NCI-H446 treated with DMSO at 0.1 percent for 48 hours (cell line): ENCODE measurements around the gene WDR77.

Experiments
- DNase-seq: peaks from one replicate; lab custom pipeline; 2025; lab: John Stamatoyannopoulos, UW

The WDR77 gene

DNA sequence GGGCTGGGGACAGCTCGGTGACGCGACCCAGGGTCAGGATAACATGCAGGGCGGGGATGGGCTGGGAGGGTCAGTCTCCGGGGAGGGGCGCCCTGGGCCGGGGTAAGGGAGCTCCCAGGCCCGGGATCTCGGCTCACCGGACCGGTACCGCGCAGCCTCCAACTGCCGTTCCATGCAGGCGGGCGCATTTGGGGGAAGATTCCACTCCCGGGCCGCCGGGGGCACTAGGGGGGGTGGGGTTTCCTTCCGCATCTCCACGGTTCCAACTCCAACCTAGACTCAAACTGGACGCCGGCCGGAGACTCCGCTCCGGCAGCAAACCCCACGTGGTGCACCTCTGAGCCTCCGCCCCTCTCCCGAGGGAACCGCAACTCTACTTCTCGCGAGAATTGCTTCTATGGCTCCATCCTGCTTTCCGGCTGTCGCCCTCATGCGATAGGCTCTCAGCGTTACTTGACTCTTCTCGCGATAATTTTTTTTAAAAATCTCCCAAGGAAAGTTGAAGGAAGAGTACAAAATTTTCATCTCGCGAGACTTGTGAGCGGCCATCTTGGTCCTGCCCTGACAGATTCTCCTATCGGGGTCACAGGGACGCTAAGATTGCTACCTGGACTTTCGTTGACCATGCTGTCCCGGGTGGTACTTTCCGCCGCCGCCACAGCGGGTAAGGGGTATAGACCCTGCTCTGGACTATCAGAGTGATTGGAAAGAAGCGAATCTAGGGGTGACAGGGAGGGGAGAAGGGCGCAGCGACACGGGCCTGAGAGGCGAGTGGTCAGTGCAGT, at the start of gene WDR77, which contains the start of gene ATP5PB:
Gene WDR77, minus strand, starts transcription at position 339 of the 785 bp plus-strand sequence. Its CDS starts 87 bp downstream, at position 252.
Gene ATP5PB, plus strand, starts transcription at position 547 of the 785 bp plus-strand sequence. Its CDS starts 78 bp downstream, at position 625.
- peak; percentile 99 for DNase-seq

- no peak for DNase-seq
These were observed 48.5 kb upstream of the WDR77 start for GRCh38 chr1:111497592-111497991.

DNA sequence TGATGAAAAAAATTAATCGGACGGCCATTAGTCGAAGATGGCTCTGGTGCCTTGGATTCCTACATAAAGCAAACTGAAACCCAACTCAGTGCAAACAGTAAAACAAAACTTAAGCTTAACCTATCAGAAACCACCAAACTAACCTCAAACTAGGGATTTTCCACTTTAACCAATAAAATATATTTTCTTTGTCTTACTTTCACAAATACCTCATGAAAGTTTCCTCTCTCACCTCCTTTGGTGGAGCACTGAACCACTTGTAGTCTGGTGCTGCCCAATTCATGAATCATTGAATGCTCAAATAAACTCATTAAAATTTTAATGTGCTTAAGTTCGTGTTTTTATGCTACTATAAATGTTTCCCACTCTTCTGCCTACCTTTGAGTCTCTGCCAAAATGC, 47.3 kb upstream of the WDR77 start:
- DNase-seq, result no peak

GRCh38 chr1:111491070-111491469, 42.0 kb upstream of the WDR77 start:
- DNase-seq, result no peak

DNA sequence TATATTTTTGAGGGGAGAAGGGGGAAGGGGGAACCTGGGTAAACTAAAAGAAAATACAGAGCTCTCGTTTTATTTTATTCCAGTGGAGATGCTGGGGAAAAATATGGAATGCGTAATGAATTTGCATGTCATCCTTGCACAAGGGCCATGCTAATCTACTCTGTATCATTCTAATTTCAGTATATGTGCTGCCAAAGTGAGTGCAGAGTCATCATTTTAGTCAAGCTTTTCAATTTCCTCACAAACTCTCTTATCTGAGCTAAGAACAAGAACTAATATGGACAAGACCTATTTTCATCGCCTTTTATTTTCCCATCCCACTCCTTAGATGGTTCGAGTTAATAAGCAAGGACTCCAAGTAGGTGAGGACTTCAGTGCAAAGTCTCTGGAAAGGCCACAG, 41.2 kb upstream of the WDR77 start:
- DNase-seq, result no peak

DNA sequence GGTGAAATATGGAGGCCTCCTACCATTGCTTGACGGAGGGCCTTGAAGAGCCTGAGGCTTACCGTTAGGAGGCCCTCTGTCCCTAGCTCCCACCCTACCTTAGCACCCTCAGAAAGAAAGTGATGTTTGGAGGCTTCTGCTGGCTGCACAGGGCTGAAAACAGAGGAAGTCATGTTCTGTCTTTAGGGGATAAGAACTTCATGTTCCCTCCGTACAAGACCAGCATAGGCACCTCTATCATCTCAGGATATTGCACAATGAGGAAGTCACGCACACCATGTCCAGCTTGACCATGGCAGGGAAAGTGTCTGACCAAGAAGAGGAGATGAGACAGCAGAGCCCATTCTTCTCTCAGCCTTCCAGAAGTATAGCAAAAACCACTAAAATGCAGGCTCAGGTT, 40.5 kb upstream of the WDR77 start:
- no peak for DNase-seq

GRCh38 chr1:111488669-111489068, 39.6 kb upstream of the WDR77 start:
- no peak for DNase-seq

GRCh38 chr1:111487133-111487532, 38.1 kb upstream of the WDR77 start:
- no peak for DNase-seq

- DNase-seq, result no peak
These were observed 37.4 kb upstream of the WDR77 start for GRCh38 chr1:111486431-111486830.

GRCh38 chr1:111484391-111485026, 35.5 kb upstream of the WDR77 start:
- DNase-seq, result no peak

- DNase-seq, result no peak
These were observed 34.8 kb upstream of the WDR77 start for GRCh38 chr1:111483876-111484275.

- DNase-seq, result no peak
These were observed 34.1 kb upstream of the WDR77 start for GRCh38 chr1:111483166-111483565.

DNA sequence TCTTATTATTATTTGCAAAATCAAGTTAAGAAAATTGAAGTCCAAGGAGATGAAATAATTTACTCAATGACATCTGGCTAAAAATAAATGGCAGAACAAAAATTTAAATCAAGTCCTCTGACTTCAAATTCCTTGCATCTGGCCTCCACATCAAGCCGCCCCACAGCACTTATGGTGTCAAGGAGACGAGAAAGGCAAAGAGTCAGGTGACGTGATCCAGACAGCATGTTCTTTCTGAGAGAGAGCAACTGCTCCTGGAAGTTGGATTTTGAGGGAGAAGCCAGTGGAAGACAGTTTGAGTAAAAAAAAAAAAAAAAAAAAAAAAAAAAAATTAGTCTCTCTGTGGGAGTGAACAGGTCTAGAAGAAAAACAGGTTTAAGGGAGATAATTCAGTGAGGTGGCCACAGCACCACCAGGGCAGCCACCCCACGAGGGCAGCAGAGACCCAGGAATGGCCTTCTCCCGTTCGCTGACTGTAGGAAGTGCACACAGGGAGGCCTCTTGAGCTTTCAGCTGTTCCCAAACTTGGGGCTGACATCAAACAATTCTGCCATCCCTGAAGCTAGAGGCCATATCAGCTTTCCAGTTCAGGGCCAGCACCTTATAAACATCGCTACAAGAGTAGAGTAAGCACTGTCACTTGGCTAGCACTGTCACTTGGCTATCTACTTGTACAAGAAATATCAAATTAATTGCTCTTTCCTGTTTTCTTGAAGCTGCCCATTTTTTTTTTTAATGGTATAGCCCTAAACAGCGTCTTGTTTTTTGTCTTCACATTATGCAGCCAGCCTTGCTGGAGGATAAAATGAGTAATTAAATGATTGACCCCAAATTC, 32.5 kb upstream of the WDR77 start:
- DNase-seq, result no peak

DNA sequence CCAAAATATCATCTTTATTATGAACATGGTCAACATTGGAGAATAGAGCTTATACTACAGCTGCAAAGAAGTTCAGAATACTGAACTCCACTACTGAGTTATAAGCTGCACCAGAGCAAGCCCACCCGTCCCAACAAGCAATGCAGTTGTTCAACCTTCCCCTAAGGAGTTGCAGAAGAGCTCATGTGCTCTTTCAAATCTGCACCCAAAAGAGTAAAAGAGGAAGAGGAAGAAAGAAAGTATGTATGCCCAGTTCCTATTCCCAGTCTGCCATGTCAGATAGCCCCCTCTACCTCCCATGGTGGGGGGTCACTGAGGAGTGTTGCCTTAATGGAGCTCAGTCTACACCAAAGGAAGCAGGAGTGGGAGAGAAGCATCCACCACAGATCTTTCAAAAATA, 31.6 kb upstream of the WDR77 start:
- DNase-seq, result no peak

DNA sequence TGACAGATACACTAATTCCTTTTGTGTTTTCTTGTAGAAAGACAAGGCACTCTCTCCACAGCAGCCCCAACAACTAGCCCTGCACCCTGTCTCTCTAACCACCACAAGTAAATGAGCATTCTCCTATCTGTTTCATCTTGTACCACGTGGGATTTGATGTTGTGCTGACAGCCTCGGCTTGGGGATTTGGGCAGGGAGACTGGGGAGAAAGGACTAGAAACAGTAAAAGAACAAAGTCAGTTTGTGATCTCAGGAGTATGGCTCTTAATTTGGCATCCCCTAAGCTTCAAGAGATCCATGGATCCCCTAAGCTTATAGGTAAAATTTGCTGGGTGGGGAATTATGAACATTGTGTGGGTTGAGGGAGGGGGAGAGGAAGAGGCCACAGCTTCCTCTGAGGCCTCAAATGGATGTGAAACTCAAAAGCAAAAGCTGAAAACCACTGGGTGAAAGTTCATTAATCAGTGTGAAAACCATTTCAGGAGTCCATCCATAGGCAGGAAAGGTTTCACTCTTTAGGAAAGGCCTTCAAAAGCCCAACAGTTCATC, 27.8 kb upstream of the WDR77 start:
- DNase-seq, result no peak

DNA sequence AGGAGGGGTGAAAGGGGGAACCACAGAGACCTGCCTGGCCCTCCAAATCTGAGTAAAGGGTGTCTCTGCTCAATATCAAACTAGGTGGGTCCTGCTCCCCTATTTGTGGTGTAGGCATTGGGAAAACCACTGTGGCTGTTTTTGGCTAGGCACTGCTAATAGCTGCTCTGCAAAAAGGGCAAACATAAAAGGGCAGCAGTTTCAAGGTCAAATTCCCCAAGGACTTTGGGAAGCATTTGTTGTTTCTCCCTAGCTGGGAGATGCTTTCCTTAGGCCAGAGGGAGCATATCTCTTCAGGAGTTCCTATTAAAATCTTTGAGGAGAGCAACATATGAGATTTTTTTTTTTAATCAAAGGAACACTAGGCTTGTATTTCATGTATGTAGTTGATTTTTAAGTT, 27.2 kb upstream of the WDR77 start:
- no peak for DNase-seq

- no peak for DNase-seq
These were observed 26.6 kb upstream of the WDR77 start for GRCh38 chr1:111475701-111476100.

DNA sequence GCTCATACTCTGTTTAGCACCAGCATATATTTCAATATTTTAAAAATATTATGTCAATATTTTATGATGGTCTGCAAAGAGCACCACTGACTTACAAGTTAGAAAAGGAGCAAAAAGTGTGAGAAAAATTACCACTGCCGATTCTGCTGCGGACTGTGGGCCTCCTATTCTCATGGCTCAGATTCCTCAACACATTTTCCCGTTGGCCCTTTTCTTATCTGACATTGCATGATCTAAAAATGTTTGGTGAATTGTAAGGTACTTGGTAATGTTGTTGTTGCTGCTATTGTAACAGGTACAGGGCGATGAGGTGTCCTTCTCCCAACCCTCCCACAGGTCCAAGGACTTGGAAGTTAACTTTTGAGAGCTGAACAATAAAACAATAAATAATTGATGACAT, 25.5 kb upstream of the WDR77 start:
- no peak for DNase-seq

DNA sequence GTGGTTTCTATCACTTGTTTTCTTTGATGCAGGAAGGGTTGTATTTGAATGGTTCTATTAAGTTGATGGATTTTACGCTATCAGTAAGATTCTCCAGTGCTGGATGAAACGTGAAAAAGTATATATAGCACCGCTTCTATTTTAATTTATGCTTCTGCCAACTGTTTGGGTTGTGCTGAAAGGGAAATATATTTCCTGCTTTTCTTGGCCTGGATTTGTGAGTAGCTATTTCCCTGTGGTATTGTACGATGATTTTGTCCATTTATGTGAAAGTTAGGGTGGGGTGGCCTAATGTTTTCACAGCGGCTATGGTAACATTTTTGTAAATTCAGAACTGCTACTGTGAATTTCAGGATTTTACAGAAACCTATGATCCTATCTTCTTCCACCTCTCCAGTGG, 25.1 kb upstream of the WDR77 start:
- DNase-seq, result no peak

- DNase-seq, result no peak
These were observed 22.5 kb upstream of the WDR77 start for GRCh38 chr1:111471538-111471937.

- DNase-seq, result no peak
These were observed 22.0 kb upstream of the WDR77 start for GRCh38 chr1:111471012-111471411.

GRCh38 chr1:111470596-111470995, 21.5 kb upstream of the WDR77 start:
- no peak for DNase-seq
